CD4-positive, alpha-beta memory T cell (primary cell): ENCODE results near the gene KLF3. TPM values are rescaled to one million over a fixed set of nuclear protein-coding genes. Genes with fewer than 3 reads are reported as not detected.

ENCODE experiments used
- CTCF ChIA-PET: fragments of 350-600 bp; sonication (Branson Sonifier 250); formaldehyde crosslinking; loops from one replicate; lab custom pipeline; 2021; ENCODE audit warnings: inconsistent platforms; ENCODE audit not compliant: partially characterized antibody; lab: Charles Lee
- POLR2A ChIA-PET: fragments of 350-600 bp; sonication (Branson Sonifier 250); formaldehyde crosslinking; loops from one replicate; lab custom pipeline; 2021; ENCODE audit not compliant: partially characterized antibody; lab: Charles Lee
- DNase-seq, 5 donors: peaks; one replicate each; pipeline versions ENCODE4 v3.0.0 to v3.0.0-alpha.2; 2020 to 2022; ENCODE audit warnings: mixed read lengths in 1 of 5
- H3K27ac ChIP-seq: one replicate; pipeline ENCODE4 v1.7.0; 2013; ENCODE audit warnings: low read depth, low read length
- H3K27me3 ChIP-seq: 2 replicates; pipeline ENCODE4 v1.7.0; 2013; ENCODE audit warnings: mild to moderate bottlenecking, low read length, moderate library complexity; ENCODE audit not compliant: insufficient read depth
- H3K36me3 ChIP-seq: 2 replicates; pipeline ENCODE4 v1.7.0; 2013; ENCODE audit warnings: mild to moderate bottlenecking, low read length, moderate library complexity; ENCODE audit not compliant: insufficient read depth
- H3K4me1 ChIP-seq: 2 replicates; pipeline ENCODE4 v1.7.0; 2013; ENCODE audit warnings: mild to moderate bottlenecking, low read length, moderate library complexity; ENCODE audit not compliant: insufficient read depth
- H3K4me3 ChIP-seq, 2 donors: one replicate each; pipeline ENCODE4 v1.7.0; 2013; ENCODE audit warnings: low read length in 2 of 2, mild to moderate bottlenecking in 1 of 2
- H3K9me3 ChIP-seq, 2 donors: one replicate each; pipeline ENCODE4 v1.7.0; 2013; ENCODE audit warnings: low read length in 2 of 2, control low read depth in 1 of 2; ENCODE audit not compliant: control insufficient read depth in 1 of 2
- H3K27ac Mint-ChIP-seq, 7 donors: one replicate each; pipeline ENCODE4 v1.8.0; 2020 to 2021; ENCODE audit warnings: mixed read lengths in 7 of 7, mild to moderate bottlenecking in 6 of 7, inconsistent platforms in 3 of 7, moderate library complexity in 3 of 7
- H3K27me3 Mint-ChIP-seq, 2 donors: one replicate each; pipeline ENCODE4 v1.8.0; 2020 to 2021; ENCODE audit warnings: mixed read lengths in 2 of 2
- H3K36me3 Mint-ChIP-seq, 2 donors: one replicate each; pipeline ENCODE4 v1.8.0; 2020 to 2021; ENCODE audit warnings: mixed read lengths in 2 of 2, inconsistent platforms in 1 of 2, mild to moderate bottlenecking in 1 of 2
- H3K4me1 Mint-ChIP-seq, 4 donors: one replicate each; pipeline ENCODE4 v1.8.0; 2020 to 2021; ENCODE audit warnings: mixed read lengths in 4 of 4, mild to moderate bottlenecking in 1 of 4
- H3K4me3 Mint-ChIP-seq, 8 donors: one replicate each; pipeline ENCODE4 v1.8.0; 2020 to 2021; ENCODE audit warnings: mixed read lengths in 8 of 8, mild to moderate bottlenecking in 7 of 8, moderate library complexity in 6 of 8, inconsistent platforms in 3 of 8
- H3K9me3 Mint-ChIP-seq, 8 donors: one replicate each; pipeline ENCODE4 v1.8.0; 2020 to 2021; ENCODE audit warnings: mixed read lengths in 8 of 8, mild to moderate bottlenecking in 5 of 8, inconsistent platforms in 3 of 8, moderate library complexity in 1 of 8
- intact Hi-C: fragments of 100-400 bp; cut with micrococcal nuclease; formaldehyde crosslinking; loops from one replicate; pipeline ENCODE4 v1.15.1; 2023
- polyA plus RNA-seq, 2 donors: library from polyadenylated mRNA; unstranded; fragments of 300-500 nt; fragmentation: Illumina TruSeq; gene quantifications; one replicate each; pipeline ENCODE4 v1.2.3, GENCODE V29; 2021
- total RNA-seq, 2 experiments: library from RNA; stranded (reverse); gene quantifications; one replicate each; pipeline ENCODE4 v1.2.3, GENCODE V29; 2021

KLF3 gene
- total and polyA plus RNA-seq, 4 experiments from 2014 or later = 72.4 to 122 (median 101) TPM

DNA sequence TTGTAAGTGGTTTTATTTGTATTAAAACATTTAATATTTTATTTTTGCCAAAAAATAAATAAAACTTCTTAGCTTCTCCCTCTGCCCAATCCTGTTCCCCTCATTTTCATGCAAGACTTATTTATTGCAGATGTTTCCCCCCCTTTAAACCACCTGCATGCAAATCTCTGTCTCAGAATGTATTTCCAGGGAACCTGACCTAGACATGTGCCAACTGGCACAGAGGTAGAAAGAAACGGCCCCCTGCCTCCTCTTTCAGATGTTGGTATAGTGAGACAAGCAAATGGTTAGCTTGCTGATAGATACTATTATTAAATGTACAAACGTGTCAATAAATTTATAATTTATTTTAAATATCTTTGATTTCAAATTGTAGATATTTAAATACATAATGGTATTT, 47.1 kb downstream of the KLF3 start:
- Histone ChIP-seq H3K36me3 (no peaks in the 10 kb centered on the region), H3K27ac (no peak overlapping the region), H3K27me3 (no peaks in the 10 kb centered on the region), H3K4me3 (no peak overlapping the region), H3K9me3 (no peaks in the 10 kb centered on the region), H3K4me1 (peaks cover 7% of the 10 kb centered on the region)
- no peak overlapping the region for H3K4me3 Mint-ChIP-seq
- peaks cover 9 to 10% (median 9%) of the 10 kb centered on the region in 4 donors for H3K4me1 Mint-ChIP-seq
- ChIA-PET POLR2A (no interaction called here), CTCF (interaction anchor here (1.8 to 2.0 kb wide), 2 partner anchors 12 to 531 kb away, joined by 5 read pairs; no protein-coding TSS in a partner anchor)
- peaks cover 0 to 1% of the 10 kb centered on the region in 2 donors for H3K27me3 Mint-ChIP-seq
- H3K27ac Mint-ChIP-seq = no peak overlapping the region
- DNase-seq = no peak
- H3K9me3 Mint-ChIP-seq = peaks cover 4 to 20% (median 13%) of the 10 kb centered on the region in 8 donors
- peaks cover 6 to 12% of the 10 kb centered on the region in 2 donors for H3K36me3 Mint-ChIP-seq
- intact Hi-C loops = no loop called here

DNA sequence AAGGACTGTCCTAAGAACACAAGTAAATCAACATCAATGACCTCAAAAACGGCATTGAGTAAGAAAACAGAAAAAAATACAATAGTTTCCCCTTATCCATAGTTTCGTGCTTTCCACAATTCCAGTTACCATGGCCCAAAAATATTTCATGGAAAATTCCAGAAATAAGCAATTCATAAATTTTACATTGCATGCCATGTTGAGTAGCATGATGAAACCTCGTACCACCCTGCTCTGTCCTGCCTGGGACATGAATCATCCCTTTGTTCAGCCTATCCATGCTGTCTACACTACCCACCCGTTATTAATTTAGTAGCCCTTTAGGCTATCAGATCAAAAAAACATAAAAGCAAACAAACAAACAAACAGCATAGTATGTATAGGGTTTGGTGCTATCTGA, 51.1 kb downstream of the KLF3 start:
- H3K4me1 Mint-ChIP-seq = peaks cover 0 to 2% (median 0%) of the 10 kb centered on the region in 4 donors
- H3K9me3 Mint-ChIP-seq = peaks cover 4 to 20% (median 13%) of the 10 kb centered on the region in 8 donors
- intact Hi-C loops = no loop called here
- POLR2A ChIA-PET = no interaction called here
- peaks cover 0 to 1% of the 10 kb centered on the region in 2 donors for H3K27me3 Mint-ChIP-seq
- peaks cover 6 to 16% of the 10 kb centered on the region in 2 donors for H3K36me3 Mint-ChIP-seq
- H3K4me3 Mint-ChIP-seq = no peak overlapping the region
- no peaks in the 10 kb centered on the region for H3K27me3 ChIP-seq
- H3K27ac Mint-ChIP-seq = no peak overlapping the region
- no peak overlapping the region for H3K27ac ChIP-seq
- H3K4me1 ChIP-seq = no peaks in the 10 kb centered on the region
- no peaks in the 10 kb centered on the region for H3K36me3 ChIP-seq
- H3K9me3 ChIP-seq = no peaks in the 10 kb centered on the region
- H3K4me3 ChIP-seq = no peak overlapping the region
- CTCF ChIA-PET = interaction anchor here (0.8 to 1.2 kb wide), 2 partner anchors 16 to 393 kb away, joined by 3 to 5 read pairs; no protein-coding TSS in a partner anchor
- DNase-seq = no peak

DNA sequence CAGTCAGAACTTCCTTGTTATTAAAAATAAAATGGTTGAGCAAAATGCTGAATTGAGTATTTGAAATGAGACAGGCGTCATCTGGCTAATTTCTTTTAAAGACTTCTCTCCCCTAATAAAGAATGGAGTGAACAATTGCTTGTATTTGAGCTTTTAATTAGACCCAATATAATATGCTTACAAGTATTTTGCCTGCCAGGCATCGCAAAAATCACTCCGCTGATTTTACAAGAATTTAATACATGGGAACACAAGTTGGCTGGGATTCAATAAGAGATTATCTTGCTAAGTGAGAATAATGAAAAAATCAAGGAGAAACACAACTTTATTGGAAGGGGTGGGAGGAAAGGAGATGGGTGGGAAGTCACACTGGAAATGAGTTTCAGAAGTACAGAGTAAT, 52.3 kb downstream of the KLF3 start:
- Histone ChIP-seq H3K4me1 (no peaks in the 10 kb centered on the region), H3K27ac (no peak overlapping the region), H3K27me3 (no peaks in the 10 kb centered on the region), H3K4me3 (no peak overlapping the region), H3K36me3 (no peaks in the 10 kb centered on the region), H3K9me3 (no peaks in the 10 kb centered on the region)
- Mint-ChIP-seq H3K9me3 (peaks cover 4 to 20% (median 13%) of the 10 kb centered on the region in 8 donors), H3K27me3 (no peaks in the 10 kb centered on the region), H3K4me1 (no peaks in the 10 kb centered on the region), H3K4me3 (no peak overlapping the region), H3K36me3 (peaks cover 6 to 16% of the 10 kb centered on the region in 2 donors), H3K27ac (no peak overlapping the region)
- ChIA-PET POLR2A (no interaction called here), CTCF (no interaction called here)
- intact Hi-C loops = no loop called here
- no peak for DNase-seq

DNA sequence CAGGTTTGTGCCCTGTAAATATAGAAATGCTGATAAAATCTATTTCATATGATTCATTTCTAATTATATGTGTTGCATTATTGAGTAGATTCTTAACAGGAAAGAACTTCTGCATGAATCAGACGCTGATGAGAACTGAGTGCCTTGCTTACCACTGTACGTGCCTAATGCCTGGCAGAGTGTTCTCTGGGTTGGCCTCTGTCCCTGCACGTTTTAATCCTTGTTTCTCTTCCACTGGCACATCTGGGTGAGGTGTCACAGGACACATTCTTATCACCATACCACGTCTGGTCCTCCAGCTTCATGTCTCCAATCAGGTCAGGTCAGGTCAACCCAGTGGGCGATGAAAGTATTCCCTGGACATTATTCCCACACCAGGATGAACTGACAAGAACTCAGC, 53.6 kb downstream of the KLF3 start:
- Mint-ChIP-seq H3K36me3 (peaks cover 3 to 11% of the 10 kb centered on the region in 2 donors), H3K9me3 (peaks cover 2 to 14% (median 7%) of the 10 kb centered on the region in 8 donors), H3K27me3 (no peaks in the 10 kb centered on the region), H3K27ac (no peak overlapping the region), H3K4me3 (no peak overlapping the region), H3K4me1 (no peaks in the 10 kb centered on the region)
- Histone ChIP-seq H3K9me3 (no peaks in the 10 kb centered on the region), H3K27me3 (no peaks in the 10 kb centered on the region), H3K36me3 (no peaks in the 10 kb centered on the region), H3K27ac (no peak overlapping the region), H3K4me1 (no peaks in the 10 kb centered on the region), H3K4me3 (no peak overlapping the region)
- intact Hi-C loops = no loop called here
- CTCF ChIA-PET = no interaction called here
- POLR2A ChIA-PET = no interaction called here
- DNase-seq = no peak

DNA sequence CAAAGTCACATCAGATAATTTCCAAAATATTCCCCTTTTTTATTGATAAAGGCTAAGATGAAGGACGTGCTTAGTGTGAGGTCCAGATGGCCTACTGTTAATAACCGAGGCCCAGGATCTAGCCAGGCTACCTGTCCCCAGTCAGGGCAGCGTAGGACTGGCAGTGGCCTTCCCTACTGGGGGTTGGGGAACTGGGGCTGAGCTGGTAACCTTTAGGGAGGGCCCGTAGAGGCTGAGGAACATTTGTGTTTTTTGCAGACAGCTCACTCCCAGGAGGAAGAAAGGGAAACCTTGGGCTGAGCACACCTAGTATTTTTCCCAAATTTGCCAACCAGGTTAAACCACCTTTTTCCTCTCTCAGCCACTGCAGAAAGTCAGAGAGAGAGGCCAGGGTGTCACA, 59.1 kb downstream of the KLF3 start:
- no peak for DNase-seq
- Histone ChIP-seq H3K27ac (no peak overlapping the region), H3K9me3 (no peaks in the 10 kb centered on the region), H3K27me3 (no peaks in the 10 kb centered on the region), H3K36me3 (no peaks in the 10 kb centered on the region), H3K4me1 (peaks cover 10% of the 10 kb centered on the region), H3K4me3 (no peak overlapping the region)
- Mint-ChIP-seq H3K27ac (peak overlapping the region in 1 of 7 donors; percentile 80), H3K27me3 (no peaks in the 10 kb centered on the region), H3K36me3 (no peaks in the 10 kb centered on the region), H3K4me3 (no peak overlapping the region), H3K9me3 (no peaks in the 10 kb centered on the region), H3K4me1 (peaks cover 2 to 10% (median 4%) of the 10 kb centered on the region in 4 donors)
- intact Hi-C loops = no loop called here
- CTCF ChIA-PET = interaction anchor here (1.4 kb wide), 1 partner anchor 543 kb away, joined by 5 read pairs; no protein-coding TSS in a partner anchor
- POLR2A ChIA-PET = no interaction called here

DNA sequence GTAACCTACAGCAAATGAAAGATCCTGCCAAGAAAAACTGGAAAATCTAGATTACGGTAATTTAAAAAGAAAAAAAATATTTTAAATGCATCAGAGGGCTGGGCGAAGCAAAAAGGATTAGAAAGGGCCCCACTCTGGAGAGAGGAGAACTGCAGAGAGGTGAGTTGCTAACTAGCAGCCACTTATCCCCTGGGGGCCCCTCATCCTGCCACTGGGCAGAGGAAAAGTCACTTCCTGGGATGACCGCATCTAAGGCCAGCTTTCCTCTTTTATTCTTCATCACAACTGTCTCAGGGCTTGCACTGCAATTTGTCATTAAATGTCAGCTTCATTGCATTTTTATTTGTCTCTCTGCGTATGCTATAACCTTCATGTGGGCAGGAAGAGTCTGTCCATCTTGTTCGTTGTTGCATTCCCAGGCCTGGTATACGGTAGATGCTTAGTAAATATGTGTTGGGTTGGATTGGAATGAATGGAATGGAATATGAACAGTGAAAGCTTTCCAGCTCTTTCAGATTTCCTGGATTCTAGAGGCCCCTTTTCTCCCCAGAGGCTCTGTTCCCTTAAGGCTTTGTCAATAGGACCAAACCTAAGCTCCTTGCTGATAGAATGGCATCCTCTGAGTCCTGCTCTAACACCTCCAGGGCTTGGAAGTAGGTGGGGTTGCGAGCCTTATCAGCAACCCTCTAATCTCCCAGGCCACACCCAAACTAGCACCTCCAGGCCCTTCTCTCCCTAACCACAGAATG, 59.9 kb downstream of the KLF3 start:
- intact Hi-C loops = no loop called here
- Histone ChIP-seq H3K4me1 (peaks cover 18% of the 10 kb centered on the region), H3K27me3 (no peaks in the 10 kb centered on the region), H3K4me3 (no peak overlapping the region), H3K36me3 (no peaks in the 10 kb centered on the region), H3K27ac (no peak overlapping the region), H3K9me3 (no peaks in the 10 kb centered on the region)
- Mint-ChIP-seq H3K9me3 (no peaks in the 10 kb centered on the region), H3K27me3 (no peaks in the 10 kb centered on the region), H3K36me3 (no peaks in the 10 kb centered on the region), H3K27ac (peak overlapping the region in 1 of 7 donors; percentile 11), H3K4me3 (no peak overlapping the region), H3K4me1 (peaks cover 7 to 18% (median 9%) of the 10 kb centered on the region in 4 donors)
- CTCF ChIA-PET = interaction anchor here (1.4 kb wide), 1 partner anchor 544 kb away, joined by 5 read pairs; no protein-coding TSS in a partner anchor
- POLR2A ChIA-PET = interaction anchor here (1.5 kb wide), 1 partner anchor 401 kb away, joined by 3 read pairs; no protein-coding TSS in a partner anchor
- no peak for DNase-seq

DNA sequence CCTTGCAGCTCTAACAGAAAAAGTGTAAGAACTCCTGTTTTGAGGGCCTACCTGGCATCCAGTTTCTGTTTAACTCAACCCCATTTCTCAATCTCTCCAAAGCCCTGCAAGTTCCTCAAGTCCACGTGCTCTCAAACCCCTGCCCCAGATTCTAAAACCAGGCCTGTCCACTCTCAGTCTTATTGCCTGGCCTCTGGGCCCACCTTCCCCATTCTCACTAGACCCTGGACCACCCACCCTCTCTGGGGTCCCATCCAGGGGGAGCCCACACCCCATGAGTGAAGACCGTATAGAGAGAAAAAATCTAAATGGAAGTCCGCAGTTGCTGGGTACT, 60.4 kb downstream of the KLF3 start:
- no peak for DNase-seq
- H3K27me3 ChIP-seq = no peaks in the 10 kb centered on the region
- ChIA-PET POLR2A (interaction anchor here (0.9 to 1.5 kb wide), 2 partner anchors 401 to 547 kb away, joined by 3 read pairs; no protein-coding TSS in a partner anchor), CTCF (interaction anchor here (1.4 kb wide), 1 partner anchor 545 kb away, joined by 5 read pairs; no protein-coding TSS in a partner anchor)
- Mint-ChIP-seq H3K36me3 (no peaks in the 10 kb centered on the region), H3K4me3 (no peak overlapping the region), H3K9me3 (no peaks in the 10 kb centered on the region), H3K27me3 (no peaks in the 10 kb centered on the region), H3K4me1 (peaks cover 7 to 21% (median 12%) of the 10 kb centered on the region in 4 donors), H3K27ac (peak overlapping the region in 1 of 7 donors; percentile 11)
- H3K9me3 ChIP-seq = no peaks in the 10 kb centered on the region
- intact Hi-C loops = no loop called here
- H3K27ac ChIP-seq = no peak overlapping the region
- H3K36me3 ChIP-seq = no peaks in the 10 kb centered on the region
- peaks cover 21% of the 10 kb centered on the region for H3K4me1 ChIP-seq
- H3K4me3 ChIP-seq = no peak overlapping the region
